ENCODE measurements around the gene GPC5.

DNA sequence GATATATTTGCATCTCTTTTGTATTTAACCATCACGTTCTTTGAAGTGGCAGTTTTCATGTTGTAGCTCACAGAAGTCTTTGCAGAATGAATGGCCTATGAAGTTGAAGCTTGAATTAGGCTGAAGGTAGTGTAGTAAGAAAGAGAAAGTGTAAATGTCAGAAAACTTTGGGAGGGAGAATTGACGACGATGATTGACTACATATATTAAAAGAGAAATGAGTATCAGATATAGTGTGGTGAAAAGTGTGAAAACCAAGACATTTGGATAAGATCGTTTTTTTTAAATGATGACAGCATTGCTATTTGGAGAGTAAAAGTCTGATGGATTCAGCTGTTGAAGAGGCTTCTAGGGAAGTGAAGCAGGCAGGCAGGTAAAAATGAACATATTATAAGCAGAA lies 14.6 kb upstream of the GPC5 start:
- TF ChIP-seq, protein P1, sequence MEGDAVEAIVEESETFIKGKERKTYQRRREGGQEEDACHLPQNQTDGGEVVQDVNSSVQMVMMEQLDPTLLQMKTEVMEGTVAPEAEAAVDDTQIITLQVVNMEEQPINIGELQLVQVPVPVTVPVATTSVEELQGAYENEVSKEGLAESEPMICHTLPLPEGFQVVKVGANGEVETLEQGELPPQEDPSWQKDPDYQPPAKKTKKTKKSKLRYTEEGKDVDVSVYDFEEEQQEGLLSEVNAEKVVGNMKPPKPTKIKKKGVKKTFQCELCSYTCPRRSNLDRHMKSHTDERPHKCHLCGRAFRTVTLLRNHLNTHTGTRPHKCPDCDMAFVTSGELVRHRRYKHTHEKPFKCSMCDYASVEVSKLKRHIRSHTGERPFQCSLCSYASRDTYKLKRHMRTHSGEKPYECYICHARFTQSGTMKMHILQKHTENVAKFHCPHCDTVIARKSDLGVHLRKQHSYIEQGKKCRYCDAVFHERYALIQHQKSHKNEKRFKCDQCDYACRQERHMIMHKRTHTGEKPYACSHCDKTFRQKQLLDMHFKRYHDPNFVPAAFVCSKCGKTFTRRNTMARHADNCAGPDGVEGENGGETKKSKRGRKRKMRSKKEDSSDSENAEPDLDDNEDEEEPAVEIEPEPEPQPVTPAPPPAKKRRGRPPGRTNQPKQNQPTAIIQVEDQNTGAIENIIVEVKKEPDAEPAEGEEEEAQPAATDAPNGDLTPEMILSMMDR (IDR thresholded peaks at IDR 0.05; ENCODE audit: insufficient read depth, low read length, poor library complexity, severe bottlenecking) = no peak
- no peak for TF ChIP-seq EZH2phosphoT487 (conservative IDR thresholded peaks at IDR 0.05; ENCODE audit: low read length)

Data from SU-DHL-6 (cell line).